Umbilical cord (tissue), 2 donors: ENCODE measurements around the gene KLF11. TPM values are rescaled to one million over a fixed set of nuclear protein-coding genes. Genes with fewer than 3 reads are reported as not detected.

Experiments
- DNase-seq: peaks from one replicate; pipeline ENCODE4 v3.0.0-alpha.2; 2015; ENCODE audit warnings: low spot score
- total RNA-seq: library from RNA; depleted of rRNA; stranded (reverse); fragments of >200 nt; gene quantifications from one replicate; pipeline ENCODE4 v1.2.3, GENCODE V29; 2014; ENCODE audit warnings: low replicate concordance; ENCODE audit not compliant: insufficient read depth

KLF11 gene
- total RNA-seq, 1 donor from 2014 or later = 11.8 TPM

GRCh38 chr2:10062931-10063365 is 19.6 kb downstream of the KLF11 start:
- DNase-seq = no peak

GRCh38 chr2:10063566-10063965 is 20.2 kb downstream of the KLF11 start:
- no peak for DNase-seq

- no peak for DNase-seq
Observed at GRCh38 chr2:10064932-10065772, 21.8 kb downstream of the KLF11 start.

GRCh38 chr2:10065773-10066055 is 22.4 kb downstream of the KLF11 start:
- DNase-seq = no peak

GRCh38 chr2:10067330-10067729 is 24.0 kb downstream of the KLF11 start:
- DNase-seq = no peak

GRCh38 chr2:10067881-10068280 is 24.5 kb downstream of the KLF11 start:
- DNase-seq = no peak

- no peak for DNase-seq
Observed at GRCh38 chr2:10071176-10071575, 27.8 kb downstream of the KLF11 start.

DNA sequence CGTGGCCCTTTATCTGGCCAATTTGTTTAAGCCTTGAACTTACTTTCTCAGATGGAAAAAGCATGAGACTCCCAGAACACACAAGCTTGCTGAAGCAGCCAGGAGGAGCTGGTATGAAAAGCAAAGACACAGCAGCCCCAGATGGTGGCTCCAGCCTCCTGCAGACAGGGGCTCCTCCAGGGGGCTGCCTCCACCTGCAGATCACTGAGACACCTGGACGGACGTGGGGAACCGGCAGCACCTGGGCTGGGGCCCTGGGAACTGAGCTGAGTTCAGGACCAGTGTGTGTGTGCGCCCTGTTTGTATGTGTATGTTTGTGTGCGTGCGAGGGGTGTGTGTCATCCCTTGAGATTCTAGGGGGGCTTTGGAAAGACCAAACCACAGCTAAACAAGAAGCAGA is 28.2 kb downstream of the KLF11 start:
- no peak for DNase-seq

DNA sequence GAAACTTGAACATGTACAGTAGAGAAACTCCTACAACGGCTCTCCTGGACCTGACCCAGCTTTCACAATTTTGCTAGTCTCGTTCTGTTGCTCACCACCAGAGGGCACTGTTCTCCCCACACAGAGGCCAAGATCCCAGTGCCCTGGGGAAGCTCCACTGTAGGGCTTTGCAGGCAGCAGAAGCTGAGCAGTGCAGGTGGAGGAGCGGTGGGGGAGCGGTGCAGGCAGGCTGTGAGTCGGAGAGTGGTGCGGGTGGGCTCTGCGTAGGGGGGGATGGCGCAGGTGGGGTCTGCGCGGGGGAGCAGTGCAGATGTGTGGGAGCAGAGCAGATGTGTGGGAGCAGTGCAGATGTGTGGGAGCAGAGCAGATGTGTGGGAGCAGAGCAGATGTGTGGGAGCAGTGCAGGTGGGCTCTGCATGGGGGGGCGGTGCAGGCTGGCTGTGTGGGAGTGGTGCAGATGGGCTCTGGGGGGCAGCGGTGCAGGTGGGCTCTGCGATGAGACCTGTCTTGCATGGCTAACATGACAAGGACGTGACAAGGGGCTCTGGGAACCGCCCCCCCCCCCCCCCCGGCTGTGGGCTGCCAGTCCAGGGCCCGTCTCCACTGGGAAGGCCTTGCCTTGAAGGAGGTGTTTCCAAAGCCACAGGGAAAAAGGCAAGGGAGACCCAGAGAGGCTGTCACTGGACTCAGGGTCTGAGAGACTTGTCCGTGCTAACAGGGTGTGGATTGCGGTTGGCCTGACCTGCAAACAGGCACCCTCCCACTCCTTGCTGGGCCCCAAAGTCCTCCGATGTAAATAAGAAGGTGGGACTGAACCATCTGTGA is 29.5 kb downstream of the KLF11 start:
- peak; percentile 92 for DNase-seq

GRCh38 chr2:10073706-10074105 is 30.4 kb downstream of the KLF11 start:
- no peak for DNase-seq

- DNase-seq = no peak
Observed at GRCh38 chr2:10075101-10075500, 31.8 kb downstream of the KLF11 start.

- DNase-seq = no peak
Observed at GRCh38 chr2:10075571-10076209, 32.3 kb downstream of the KLF11 start.

GRCh38 chr2:10076511-10076910 is 33.2 kb downstream of the KLF11 start:
- no peak for DNase-seq

GRCh38 chr2:10076988-10077527 is 33.7 kb downstream of the KLF11 start:
- no peak for DNase-seq

DNA sequence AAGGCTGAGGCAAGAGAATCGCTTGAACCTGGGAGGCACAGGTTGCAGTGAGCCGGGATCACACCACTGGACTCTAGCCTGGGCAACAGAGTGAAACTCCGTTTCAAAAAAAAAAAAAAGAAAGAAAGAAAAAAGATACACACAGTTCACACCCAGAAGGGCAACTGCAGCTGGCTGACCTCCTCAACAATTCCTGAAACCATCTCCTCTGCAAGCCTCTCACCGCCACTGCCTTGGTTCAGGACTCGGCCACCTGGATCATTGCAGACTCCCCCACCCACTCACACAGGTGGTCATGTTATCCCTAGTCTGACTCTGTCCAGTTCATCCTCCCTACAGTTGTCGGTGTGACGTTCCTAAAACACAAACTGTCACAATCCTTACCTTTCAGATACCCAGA is 34.7 kb downstream of the KLF11 start:
- DNase-seq = no peak

GRCh38 chr2:10078704-10079265 is 35.4 kb downstream of the KLF11 start:
- no peak for DNase-seq

GRCh38 chr2:10079266-10079869 is 36.0 kb downstream of the KLF11 start:
- DNase-seq = peak; percentile 72

GRCh38 chr2:10079870-10080535 is 36.7 kb downstream of the KLF11 start, which contains the start of gene CYS1:
TSS of gene CYS1 (minus strand) at chr2:10080411. CDS start at chr2:10080223, 188 bp downstream.
- DNase-seq = peak; percentile 42

GRCh38 chr2:10080536-10081304 is 37.4 kb downstream of the KLF11 start:
- DNase-seq = no peak

- no peak for DNase-seq
Observed at GRCh38 chr2:10083046-10083445, 39.7 kb downstream of the KLF11 start.
